Erythroblast (primary cell): ENCODE measurements around the gene ETAA1.

Experiments
- GATA1 ChIP-seq: IDR thresholded peaks from 2 replicates; pipeline ENCODE4 v1.6.1; 2011; ENCODE audit warnings: low read depth, mild to moderate bottlenecking, control low read depth, low read length, moderate library complexity
- POLR2A ChIP-seq: IDR thresholded peaks from 2 replicates; pipeline ENCODE4 v1.6.1; 2011; ENCODE audit warnings: mild to moderate bottlenecking, low read length

DNA sequence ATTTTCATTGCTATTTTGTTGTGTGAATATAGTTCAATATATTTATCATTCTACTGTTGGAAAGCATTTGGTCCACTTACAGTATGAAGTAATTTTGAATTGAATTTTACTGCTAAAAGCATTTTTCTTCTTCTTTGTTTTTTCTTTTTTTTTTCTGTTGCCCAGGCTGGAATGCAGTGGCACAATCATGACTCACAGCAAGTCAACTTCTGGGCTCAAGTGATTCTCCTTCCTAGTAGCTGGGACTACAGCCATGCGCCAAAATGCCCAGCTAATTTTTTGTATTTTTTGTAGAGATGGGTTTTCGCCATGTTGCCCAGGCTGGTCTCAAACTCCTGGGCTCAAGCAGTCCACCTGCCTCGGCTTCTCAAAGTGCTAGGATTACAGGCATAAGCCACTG is 2.4 kb upstream of the ETAA1 start:
- TF ChIP-seq POLR2A (no peak), GATA1 (no peak)
